Measurements from ENCODE around the gene SAP25. TPM values are rescaled to one million over a fixed set of nuclear protein-coding genes. Genes with fewer than 3 reads are reported as not detected.
A peak's percentile ranks its signal among the peaks of the same experiment; 100 is the strongest.

SAP25 gene
- total RNA-seq, 1 donor from 2014 or later, result not detected

GRCh38 chr7:100563809-100564400 lies 9.8 kb downstream of the SAP25 start:
- Histone ChIP-seq H3K27ac (ENCODE audit: low read depth, low read length) (no peak overlapping the region), H3K36me3 (ENCODE audit: control insufficient read depth in 3 of 3, insufficient read depth in 3 of 3, low read length in 3 of 3) (peaks cover 4 to 10% (median 4%) of the 10 kb centered on the region in 3 donors)

GRCh38 chr7:100563100-100563564 lies 10.6 kb downstream of the SAP25 start:
- peaks cover 4 to 10% (median 4%) of the 10 kb centered on the region in 3 donors for H3K36me3 ChIP-seq (ENCODE audit: control insufficient read depth in 3 of 3, insufficient read depth in 3 of 3, low read length in 3 of 3)

More at GRCh38 chr7:100563809-100564400, 9.8 kb downstream of the SAP25 start:
- H3K4me3 ChIP-seq (ENCODE audit: low read length in 3 of 3), result no peak overlapping the region
- H3K4me1 ChIP-seq (ENCODE audit: control insufficient read depth in 3 of 3, insufficient read depth in 3 of 3, low read length in 3 of 3), result peaks cover 0 to 6% (median 0%) of the 10 kb centered on the region in 3 donors
- H3K9ac ChIP-seq (ENCODE audit: low read depth in 1 of 3, low read length in 3 of 3), result peak overlapping the region in 1 of 3 donors; percentile 8
- H3K27me3 ChIP-seq (ENCODE audit: control insufficient read depth in 3 of 3, insufficient read depth in 3 of 3, low read length in 3 of 3), result peaks cover 0 to 1% (median 0%) of the 10 kb centered on the region in 3 donors
- no peaks in the 10 kb centered on the region for H3K9me3 ChIP-seq (ENCODE audit: control insufficient read depth in 3 of 3, low read length in 3 of 3)

GRCh38 chr7:100562195-100563099 lies 11.3 kb downstream of the SAP25 start:
- Histone ChIP-seq H3K9ac (ENCODE audit: low read depth in 1 of 3, low read length in 3 of 3) (no peak overlapping the region), H3K27ac (ENCODE audit: low read depth, low read length) (no peak overlapping the region), H3K27me3 (ENCODE audit: control insufficient read depth in 3 of 3, insufficient read depth in 3 of 3, low read length in 3 of 3) (no peaks in the 10 kb centered on the region), H3K4me1 (ENCODE audit: control insufficient read depth in 3 of 3, insufficient read depth in 3 of 3, low read length in 3 of 3) (peaks cover 0 to 3% (median 0%) of the 10 kb centered on the region in 3 donors), H3K4me3 (ENCODE audit: low read length in 3 of 3) (no peak overlapping the region), H3K9me3 (ENCODE audit: control insufficient read depth in 3 of 3, low read length in 3 of 3) (no peaks in the 10 kb centered on the region), H3K36me3 (ENCODE audit: control insufficient read depth in 3 of 3, insufficient read depth in 3 of 3, low read length in 3 of 3) (peaks cover 4 to 10% (median 4%) of the 10 kb centered on the region in 3 donors)

More at GRCh38 chr7:100563100-100563564, 10.6 kb downstream of the SAP25 start:
- Histone ChIP-seq H3K4me1 (ENCODE audit: control insufficient read depth in 3 of 3, insufficient read depth in 3 of 3, low read length in 3 of 3) (peaks cover 0 to 3% (median 0%) of the 10 kb centered on the region in 3 donors), H3K9ac (ENCODE audit: low read depth in 1 of 3, low read length in 3 of 3) (no peak overlapping the region), H3K27me3 (ENCODE audit: control insufficient read depth in 3 of 3, insufficient read depth in 3 of 3, low read length in 3 of 3) (no peaks in the 10 kb centered on the region), H3K27ac (ENCODE audit: low read depth, low read length) (no peak overlapping the region), H3K9me3 (ENCODE audit: control insufficient read depth in 3 of 3, low read length in 3 of 3) (no peaks in the 10 kb centered on the region), H3K4me3 (ENCODE audit: low read length in 3 of 3) (no peak overlapping the region)

GRCh38 chr7:100561491-100562194 lies 12.1 kb downstream of the SAP25 start:
- Histone ChIP-seq H3K27ac (ENCODE audit: low read depth, low read length) (no peak overlapping the region), H3K4me3 (ENCODE audit: low read length in 3 of 3) (no peak overlapping the region), H3K9me3 (ENCODE audit: control insufficient read depth in 3 of 3, low read length in 3 of 3) (no peaks in the 10 kb centered on the region), H3K9ac (ENCODE audit: low read depth in 1 of 3, low read length in 3 of 3) (peak overlapping the region in 1 of 3 donors; percentile 8), H3K4me1 (ENCODE audit: control insufficient read depth in 3 of 3, insufficient read depth in 3 of 3, low read length in 3 of 3) (peaks cover 0 to 3% (median 0%) of the 10 kb centered on the region in 3 donors), H3K36me3 (ENCODE audit: control insufficient read depth in 3 of 3, insufficient read depth in 3 of 3, low read length in 3 of 3) (peaks cover 4 to 11% (median 4%) of the 10 kb centered on the region in 3 donors), H3K27me3 (ENCODE audit: control insufficient read depth in 3 of 3, insufficient read depth in 3 of 3, low read length in 3 of 3) (no peaks in the 10 kb centered on the region)

GRCh38 chr7:100559127-100559526 lies 14.6 kb downstream of the SAP25 start:
- Histone ChIP-seq H3K27me3 (ENCODE audit: control insufficient read depth in 3 of 3, insufficient read depth in 3 of 3, low read length in 3 of 3) (no peaks in the 10 kb centered on the region), H3K9ac (ENCODE audit: low read depth in 1 of 3, low read length in 3 of 3) (no peak overlapping the region), H3K36me3 (ENCODE audit: control insufficient read depth in 3 of 3, insufficient read depth in 3 of 3, low read length in 3 of 3) (peaks cover 10 to 24% (median 13%) of the 10 kb centered on the region in 3 donors), H3K4me1 (ENCODE audit: control insufficient read depth in 3 of 3, insufficient read depth in 3 of 3, low read length in 3 of 3) (peaks cover 0 to 3% (median 0%) of the 10 kb centered on the region in 3 donors), H3K9me3 (ENCODE audit: control insufficient read depth in 3 of 3, low read length in 3 of 3) (no peaks in the 10 kb centered on the region), H3K27ac (ENCODE audit: low read depth, low read length) (no peak overlapping the region), H3K4me3 (ENCODE audit: low read length in 3 of 3) (no peak overlapping the region)

- no peaks in the 10 kb centered on the region for H3K9me3 ChIP-seq (ENCODE audit: control insufficient read depth in 3 of 3, low read length in 3 of 3)
- peaks cover 0 to 3% (median 0%) of the 10 kb centered on the region in 3 donors for H3K4me1 ChIP-seq (ENCODE audit: control insufficient read depth in 3 of 3, insufficient read depth in 3 of 3, low read length in 3 of 3)
- H3K4me3 ChIP-seq (ENCODE audit: low read length in 3 of 3), result no peak overlapping the region
- no peak overlapping the region for H3K27ac ChIP-seq (ENCODE audit: low read depth, low read length)
- H3K36me3 ChIP-seq (ENCODE audit: control insufficient read depth in 3 of 3, insufficient read depth in 3 of 3, low read length in 3 of 3), result peaks cover 19 to 31% (median 20%) of the 10 kb centered on the region in 3 donors
- H3K27me3 ChIP-seq (ENCODE audit: control insufficient read depth in 3 of 3, insufficient read depth in 3 of 3, low read length in 3 of 3), result no peaks in the 10 kb centered on the region
- no peak overlapping the region for H3K9ac ChIP-seq (ENCODE audit: low read depth in 1 of 3, low read length in 3 of 3)
Observed at GRCh38 chr7:100556541-100556940, 17.2 kb downstream of the SAP25 start.

GRCh38 chr7:100555701-100556100 lies 18.0 kb downstream of the SAP25 start:
- Histone ChIP-seq H3K36me3 (ENCODE audit: control insufficient read depth in 3 of 3, insufficient read depth in 3 of 3, low read length in 3 of 3) (peaks cover 18 to 28% (median 20%) of the 10 kb centered on the region in 3 donors), H3K4me1 (ENCODE audit: control insufficient read depth in 3 of 3, insufficient read depth in 3 of 3, low read length in 3 of 3) (peaks cover 0 to 3% (median 0%) of the 10 kb centered on the region in 3 donors), H3K27ac (ENCODE audit: low read depth, low read length) (no peak overlapping the region), H3K9me3 (ENCODE audit: control insufficient read depth in 3 of 3, low read length in 3 of 3) (no peaks in the 10 kb centered on the region), H3K4me3 (ENCODE audit: low read length in 3 of 3) (no peak overlapping the region), H3K9ac (ENCODE audit: low read depth in 1 of 3, low read length in 3 of 3) (no peak overlapping the region), H3K27me3 (ENCODE audit: control insufficient read depth in 3 of 3, insufficient read depth in 3 of 3, low read length in 3 of 3) (no peaks in the 10 kb centered on the region)

GRCh38 chr7:100553032-100553431 lies 20.7 kb downstream of the SAP25 start:
- no peak overlapping the region for H3K9ac ChIP-seq (ENCODE audit: low read depth in 1 of 3, low read length in 3 of 3)
- H3K36me3 ChIP-seq (ENCODE audit: control insufficient read depth in 3 of 3, insufficient read depth in 3 of 3, low read length in 3 of 3), result peaks cover 24 to 28% (median 24%) of the 10 kb centered on the region in 3 donors
- no peaks in the 10 kb centered on the region for H3K9me3 ChIP-seq (ENCODE audit: control insufficient read depth in 3 of 3, low read length in 3 of 3)
- H3K27me3 ChIP-seq (ENCODE audit: control insufficient read depth in 3 of 3, insufficient read depth in 3 of 3, low read length in 3 of 3), result no peaks in the 10 kb centered on the region
- H3K4me1 ChIP-seq (ENCODE audit: control insufficient read depth in 3 of 3, insufficient read depth in 3 of 3, low read length in 3 of 3), result peaks cover 0 to under 1% (median 0%) of the 10 kb centered on the region in 3 donors
- no peak overlapping the region for H3K4me3 ChIP-seq (ENCODE audit: low read length in 3 of 3)
- no peak overlapping the region for H3K27ac ChIP-seq (ENCODE audit: low read depth, low read length)

GRCh38 chr7:100552532-100552931 lies 21.2 kb downstream of the SAP25 start:
- H3K27me3 ChIP-seq (ENCODE audit: control insufficient read depth in 3 of 3, insufficient read depth in 3 of 3, low read length in 3 of 3), result no peaks in the 10 kb centered on the region
- H3K36me3 ChIP-seq (ENCODE audit: control insufficient read depth in 3 of 3, insufficient read depth in 3 of 3, low read length in 3 of 3), result peaks cover 24 to 28% (median 24%) of the 10 kb centered on the region in 3 donors
- no peak overlapping the region for H3K4me3 ChIP-seq (ENCODE audit: low read length in 3 of 3)
- no peak overlapping the region for H3K27ac ChIP-seq (ENCODE audit: low read depth, low read length)
- H3K9me3 ChIP-seq (ENCODE audit: control insufficient read depth in 3 of 3, low read length in 3 of 3), result no peaks in the 10 kb centered on the region
- no peak overlapping the region for H3K9ac ChIP-seq (ENCODE audit: low read depth in 1 of 3, low read length in 3 of 3)
- H3K4me1 ChIP-seq (ENCODE audit: control insufficient read depth in 3 of 3, insufficient read depth in 3 of 3, low read length in 3 of 3), result peaks cover 5% of the 10 kb centered on the region in 3 donors
